OCI-M1 (cell line): ENCODE measurements around the gene CCL19.

Source experiments
- DNase-seq: peaks from one replicate; lab custom pipeline; 2025; lab: John Stamatoyannopoulos, UW

Gene CCL19

GRCh38 chr9:34662526-34663302, 28.4 kb downstream of the CCL19 start, which contains the start of gene CCL27:
CCL27 (minus strand) TSS chr9:34662657; CDS start chr9:34662633, 24 bp downstream.
- DNase-seq, result no peak

GRCh38 chr9:34659592-34660253, 31.4 kb downstream of the CCL19 start:
- DNase-seq, result no peak

GRCh38 chr9:34658461-34658860, 32.6 kb downstream of the CCL19 start:
- DNase-seq, result no peak

- DNase-seq, result no peak
Observed at GRCh38 chr9:34656992-34657391, 34.1 kb downstream of the CCL19 start.

GRCh38 chr9:34655394-34655793, 35.7 kb downstream of the CCL19 start:
- no peak for DNase-seq

- no peak for DNase-seq
Observed at GRCh38 chr9:34654323-34655051, 36.6 kb downstream of the CCL19 start.

- DNase-seq, result no peak
Observed at GRCh38 chr9:34653151-34654072, 37.7 kb downstream of the CCL19 start.

GRCh38 chr9:34652602-34653000, 38.5 kb downstream of the CCL19 start:
- DNase-seq, result no peak

GRCh38 chr9:34651876-34652601, 39.0 kb downstream of the CCL19 start, which contains the start of gene IL11RA:
IL11RA (plus strand) TSS chr9:34652185; CDS start chr9:34655218, 3,033 bp downstream.
- DNase-seq, result peak; percentile 94

GRCh38 chr9:34651321-34651720, 39.8 kb downstream of the CCL19 start:
- no peak for DNase-seq

- DNase-seq, result no peak
Observed at GRCh38 chr9:34650816-34651215, 40.3 kb downstream of the CCL19 start.

- DNase-seq, result no peak
Observed at GRCh38 chr9:34648673-34649072, 42.4 kb downstream of the CCL19 start.

- DNase-seq, result peak; percentile 40
Observed at GRCh38 chr9:34647651-34648050, 43.4 kb downstream of the CCL19 start.

- no peak for DNase-seq
Observed at GRCh38 chr9:34647084-34647403, 44.0 kb downstream of the CCL19 start.

GRCh38 chr9:34646211-34647083, 44.6 kb downstream of the CCL19 start, which contains the start of gene GALT:
GALT (plus strand) TSS chr9:34646675; CDS start chr9:34646705, 30 bp downstream.
- peak; percentile 96 for DNase-seq

GRCh38 chr9:34644766-34645314, 46.2 kb downstream of the CCL19 start:
- DNase-seq, result no peak

- peak; percentile 14 for DNase-seq
Observed at GRCh38 chr9:34642679-34643078, 48.4 kb downstream of the CCL19 start.
